Kidney glomerular epithelial cell (primary cell): ENCODE data around the gene UNC79.
"Not testable (repeated sequence)": the region's sequence is repeated elsewhere in the genome, so short reads cannot be mapped to it uniquely, and the experiment has no call there.

Experiments
- DNase-seq: peaks from one replicate; lab custom pipeline; 2025; lab: John Stamatoyannopoulos, UW

UNC79 gene

DNA sequence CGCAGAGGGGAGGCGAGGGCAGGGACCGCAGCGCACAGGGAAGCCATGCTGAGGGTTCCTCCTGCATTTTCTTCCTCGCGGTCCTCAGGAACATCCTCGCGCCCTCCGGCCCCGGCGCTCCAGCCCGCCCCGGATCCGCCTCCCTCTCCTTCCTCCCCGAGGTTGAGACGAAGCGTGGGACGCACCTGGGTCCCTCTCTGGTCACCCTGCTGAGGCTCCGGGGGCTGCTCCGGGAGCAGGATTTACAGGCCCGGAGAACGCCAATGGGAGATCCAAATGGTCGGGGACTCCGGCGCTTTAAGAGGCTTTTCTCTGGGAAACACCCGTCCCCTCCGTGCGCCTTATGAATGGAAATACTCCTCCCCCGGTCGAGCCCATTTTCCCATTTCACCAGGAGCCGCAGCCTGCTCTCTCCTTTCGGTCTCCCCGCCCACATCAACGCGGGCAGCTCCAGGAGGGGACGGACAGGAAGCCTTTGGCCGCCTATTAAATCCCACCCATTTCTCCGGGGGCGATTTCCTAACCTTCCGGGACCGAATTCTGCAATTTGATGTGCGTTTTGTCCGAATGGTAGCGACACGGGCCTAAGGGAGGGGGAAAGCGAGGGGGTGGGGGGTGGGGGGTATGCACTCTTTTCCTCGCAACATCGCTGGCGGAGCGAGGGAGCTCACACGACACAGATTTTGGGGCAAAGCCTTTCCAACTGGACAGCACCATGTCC lies at the start of gene UNC79:
Gene UNC79, plus strand, starts transcription at position 625 of the 721 bp plus-strand sequence. Its CDS starts 91 bp downstream, at position 716.
- no peak for DNase-seq

DNA sequence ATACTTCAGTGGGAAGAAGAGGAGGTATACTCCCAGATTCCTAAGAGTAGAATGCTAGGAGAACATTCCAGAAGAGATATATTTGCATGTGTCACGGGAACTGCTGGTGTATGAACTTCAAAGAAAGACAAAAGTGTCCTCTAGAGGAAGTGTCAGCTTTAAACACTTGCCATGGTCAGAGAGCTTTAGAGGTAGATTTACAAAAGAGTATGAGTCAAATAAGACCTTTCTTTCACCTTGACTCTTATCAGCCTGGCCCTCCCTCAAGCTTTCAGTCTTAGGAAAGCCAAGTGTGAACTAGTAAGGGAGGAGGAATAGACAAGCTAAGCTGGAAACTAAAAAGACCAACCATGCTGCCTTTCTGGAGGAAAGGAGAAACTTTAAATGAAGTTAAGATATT lies 49.1 kb upstream of the UNC79 start:
- no peak for DNase-seq

- DNase-seq = not testable (repeated sequence)
These were observed 46.5 kb upstream of the UNC79 start for GRCh38 chr14:93384256-93384655.

- no peak for DNase-seq
These were observed 35.5 kb upstream of the UNC79 start for GRCh38 chr14:93395231-93395630.

GRCh38 chr14:93396456-93396855 lies 34.3 kb upstream of the UNC79 start:
- DNase-seq = no peak

- DNase-seq = no peak
These were observed 32.2 kb upstream of the UNC79 start for GRCh38 chr14:93398491-93398890.

GRCh38 chr14:93402951-93403350 lies 27.8 kb upstream of the UNC79 start:
- DNase-seq = no peak

GRCh38 chr14:93410021-93410420 lies 20.7 kb upstream of the UNC79 start:
- no peak for DNase-seq

DNA sequence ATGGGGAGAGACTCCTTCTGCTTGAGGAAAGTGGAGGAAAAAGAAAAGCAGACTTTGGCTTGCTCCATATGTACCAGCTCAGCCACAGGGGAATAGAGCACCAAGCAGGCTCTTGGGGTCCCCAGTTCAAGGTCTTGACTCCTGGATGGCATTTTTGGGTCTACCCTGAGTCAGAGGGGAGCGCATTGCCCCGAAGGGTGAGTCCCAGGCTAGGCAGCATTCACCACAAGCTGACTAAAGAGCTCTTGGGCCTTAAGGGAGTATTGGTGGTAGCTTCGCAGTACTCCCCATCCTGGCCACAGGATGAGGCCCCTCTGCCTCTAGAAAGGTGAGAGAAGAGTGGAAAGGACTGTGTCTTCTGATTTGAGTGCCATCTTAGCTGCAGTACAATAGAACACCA lies 19.8 kb upstream of the UNC79 start:
- DNase-seq = no peak

DNA sequence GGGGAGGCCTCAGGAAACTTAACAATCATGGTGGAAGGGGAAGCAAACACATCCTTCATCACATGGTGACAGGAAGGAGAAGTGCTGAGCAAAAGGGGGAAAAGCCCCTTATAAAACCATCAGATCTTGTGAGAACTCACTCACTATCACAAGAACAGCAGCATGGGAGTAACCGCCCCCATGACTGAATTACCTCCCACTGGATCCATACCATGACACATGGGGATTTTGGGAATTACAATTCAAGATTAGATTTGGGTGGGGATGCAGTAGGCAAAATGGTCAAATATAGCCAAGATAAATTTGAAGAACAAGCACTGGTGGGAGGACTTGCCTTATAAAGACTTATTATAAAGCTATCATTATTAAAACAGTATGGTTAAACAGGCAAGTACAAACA lies 5.6 kb upstream of the UNC79 start:
- DNase-seq = not testable (repeated sequence)

- no peak for DNase-seq
These were observed 4.0 kb upstream of the UNC79 start for GRCh38 chr14:93426750-93427149.

- no peak for DNase-seq
These were observed 414 bp downstream of the UNC79 start for GRCh38 chr14:93431036-93431670.

DNA sequence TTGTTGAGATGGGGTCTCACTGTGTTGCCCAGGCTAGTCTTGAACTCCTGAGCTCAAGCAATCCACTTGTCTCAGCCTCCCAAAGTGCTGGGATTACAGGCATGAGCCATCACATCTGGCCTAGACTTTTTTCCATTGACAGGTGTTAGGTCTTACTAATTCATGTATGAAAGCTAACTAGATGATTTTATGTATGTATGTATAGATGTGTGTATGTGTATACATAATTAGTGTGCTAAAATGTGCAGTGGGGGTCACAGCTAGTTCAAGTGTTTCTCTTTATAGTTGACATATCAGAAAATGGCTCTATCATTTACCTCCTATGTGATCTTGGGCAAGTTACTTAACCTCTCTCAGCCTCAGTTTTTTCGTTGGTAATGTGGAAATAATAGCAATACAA lies 23.5 kb downstream of the UNC79 start:
- no peak for DNase-seq

DNA sequence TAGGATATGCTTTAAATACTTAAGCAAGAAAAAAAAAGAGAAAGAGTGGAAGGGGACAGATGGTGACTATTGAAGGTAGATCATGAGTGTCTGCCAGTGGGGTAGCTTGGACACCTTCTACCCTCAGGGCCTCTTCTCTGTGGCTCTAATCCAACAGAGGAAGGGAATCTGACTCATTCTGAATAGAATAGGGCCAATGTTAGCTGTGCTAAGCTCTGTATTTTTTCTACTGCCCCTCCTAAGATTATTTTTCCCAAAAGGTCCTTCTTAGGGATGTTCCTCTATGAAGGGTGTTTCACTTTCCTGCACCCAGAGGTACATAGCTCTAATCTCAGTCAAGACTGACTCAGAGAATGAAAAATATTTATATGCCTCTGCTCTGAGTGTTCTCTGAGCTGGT lies 25.6 kb downstream of the UNC79 start:
- no peak for DNase-seq

DNA sequence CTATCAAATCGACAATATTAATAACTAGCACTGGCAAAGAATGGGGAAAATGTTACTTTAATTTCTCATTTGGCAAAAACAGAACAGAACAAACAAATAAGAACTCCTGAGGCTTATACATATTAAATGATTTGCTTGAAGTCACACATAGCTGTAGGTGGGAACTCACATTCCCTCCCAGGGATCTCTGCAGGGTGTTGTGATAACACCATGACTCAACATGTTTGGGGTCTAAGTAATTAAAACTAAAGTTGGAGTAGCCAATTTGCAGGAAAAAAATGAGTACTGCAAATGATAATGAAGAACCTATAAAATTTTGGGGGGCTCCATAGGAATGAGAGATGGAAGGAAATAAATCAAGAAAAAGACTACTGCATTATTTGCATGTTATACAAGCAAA lies 27.5 kb downstream of the UNC79 start:
- DNase-seq = no peak

- DNase-seq = no peak
These were observed 31.7 kb downstream of the UNC79 start for GRCh38 chr14:93462479-93462878.

GRCh38 chr14:93464271-93464670 lies 33.5 kb downstream of the UNC79 start:
- no peak for DNase-seq

- DNase-seq = no peak
These were observed 44.7 kb downstream of the UNC79 start for GRCh38 chr14:93475471-93475870.

GRCh38 chr14:93476305-93476704 lies 45.6 kb downstream of the UNC79 start:
- no peak for DNase-seq

DNA sequence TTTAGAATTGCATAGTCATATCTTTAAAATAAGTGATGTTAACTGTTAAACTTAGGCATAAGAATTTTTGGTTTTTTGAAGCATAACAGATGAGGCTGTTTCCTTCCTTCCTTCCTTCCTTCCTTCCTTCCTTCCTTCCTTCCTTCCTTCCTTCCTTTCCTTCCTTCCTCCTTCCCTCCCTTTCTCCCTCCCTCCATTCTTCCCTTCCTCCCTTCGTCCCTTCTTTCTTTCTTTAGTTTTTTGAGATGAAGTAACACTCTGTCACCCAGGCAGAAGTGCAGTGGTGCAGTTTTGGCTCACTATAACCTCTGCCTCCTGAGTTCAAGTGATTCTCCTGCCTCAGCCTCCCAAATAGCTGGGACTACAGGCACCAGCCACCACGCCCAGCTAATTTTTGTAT lies 48.3 kb downstream of the UNC79 start:
- not testable (repeated sequence) for DNase-seq

GRCh38 chr14:93480867-93481266 lies 50.1 kb downstream of the UNC79 start:
- DNase-seq = no peak

DNA sequence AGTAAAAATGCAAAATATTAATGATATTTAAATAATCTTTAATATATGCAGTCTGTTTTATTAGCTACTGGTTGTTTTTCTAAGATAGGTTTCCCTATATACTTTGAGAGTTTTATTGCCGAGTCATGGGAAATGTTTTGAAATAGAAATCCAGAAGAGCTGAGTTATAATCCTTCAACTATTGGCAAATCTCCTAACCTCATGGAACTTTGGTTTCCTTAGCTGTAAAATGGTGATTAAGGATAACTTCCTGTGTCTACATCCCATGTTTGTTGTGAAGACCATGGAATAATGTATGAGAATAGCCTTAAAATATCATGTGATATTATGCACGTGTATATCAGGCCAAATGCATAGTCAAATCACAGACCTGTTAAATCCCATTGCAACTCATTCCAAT lies 51.0 kb downstream of the UNC79 start:
- DNase-seq = no peak

GRCh38 chr14:93490001-93490400 lies 59.3 kb downstream of the UNC79 start:
- DNase-seq = no peak

- DNase-seq = no peak
These were observed 62.3 kb downstream of the UNC79 start for GRCh38 chr14:93493054-93493453.
